Endothelial cell (in vitro differentiated cells): ENCODE measurements around the gene CREBBP. TPM values are rescaled to one million over a fixed set of nuclear protein-coding genes. Genes with fewer than 3 reads are reported as not detected.
"Not testable (repeated sequence)": the region's sequence is repeated elsewhere in the genome, so short reads cannot be mapped to it uniquely, and the experiment has no call there.

Experiments
- DNase-seq: peaks from one replicate; pipeline ENCODE4 v3.0.0; 2021; ENCODE audit warnings: low spot score
- H3K27ac Mint-ChIP-seq: one replicate; pipeline ENCODE4 v1.8.0; 2021; ENCODE audit warnings: mixed read lengths, inconsistent platforms; ENCODE audit not compliant: unreplicated experiment
- H3K27me3 Mint-ChIP-seq: one replicate; pipeline ENCODE4 v1.8.0; 2021; ENCODE audit warnings: mild to moderate bottlenecking, moderate library complexity, mixed read lengths, inconsistent platforms; ENCODE audit not compliant: unreplicated experiment
- H3K36me3 Mint-ChIP-seq: one replicate; pipeline ENCODE4 v1.8.0; 2021; ENCODE audit warnings: mild to moderate bottlenecking, low read depth, mixed read lengths, inconsistent platforms; ENCODE audit not compliant: unreplicated experiment
- H3K4me1 Mint-ChIP-seq: one replicate; pipeline ENCODE4 v1.8.0; 2021; ENCODE audit warnings: mild to moderate bottlenecking, mixed read lengths, inconsistent platforms; ENCODE audit not compliant: unreplicated experiment
- H3K4me3 Mint-ChIP-seq: one replicate; pipeline ENCODE4 v1.8.0; 2021; ENCODE audit warnings: mild to moderate bottlenecking, mixed read lengths, inconsistent platforms; ENCODE audit not compliant: unreplicated experiment
- H3K9me3 Mint-ChIP-seq: one replicate; pipeline ENCODE4 v1.8.0; 2021; ENCODE audit warnings: mixed read lengths, inconsistent platforms; ENCODE audit not compliant: unreplicated experiment
- long read RNA-seq: library from polyadenylated mRNA; unstranded; transcript quantifications from one replicate; pipeline ENCODE4 v2.0.0, GENCODE V29; 2020; ENCODE audit not compliant: unreplicated experiment
- total RNA-seq: library from RNA; stranded (reverse); fragmentation: NEBNext Ultra II Directional; extraction: Animal tissue kit (Norgen Biotek cat#: 25700); gene quantifications from one replicate; pipeline ENCODE4 v1.2.1, GENCODE V29; 2021; ENCODE audit not compliant: unreplicated experiment
- TF ChIP-seq, protein P1 (sequence below): fragments of 200-600 bp; sonication (generic); IDR thresholded peaks from one replicate; pipeline ENCODE4 v1.5.0; 2021; ENCODE audit warnings: antibody characterized with exemption; ENCODE audit not compliant: unreplicated experiment

CREBBP gene
- total RNA-seq: 66.3 TPM
- long read RNA-seq, partial matches to known transcripts: 1 of 2 reads
- long read RNA-seq, other reads (novel, unspliced or antisense): 0 of 2 reads

DNA sequence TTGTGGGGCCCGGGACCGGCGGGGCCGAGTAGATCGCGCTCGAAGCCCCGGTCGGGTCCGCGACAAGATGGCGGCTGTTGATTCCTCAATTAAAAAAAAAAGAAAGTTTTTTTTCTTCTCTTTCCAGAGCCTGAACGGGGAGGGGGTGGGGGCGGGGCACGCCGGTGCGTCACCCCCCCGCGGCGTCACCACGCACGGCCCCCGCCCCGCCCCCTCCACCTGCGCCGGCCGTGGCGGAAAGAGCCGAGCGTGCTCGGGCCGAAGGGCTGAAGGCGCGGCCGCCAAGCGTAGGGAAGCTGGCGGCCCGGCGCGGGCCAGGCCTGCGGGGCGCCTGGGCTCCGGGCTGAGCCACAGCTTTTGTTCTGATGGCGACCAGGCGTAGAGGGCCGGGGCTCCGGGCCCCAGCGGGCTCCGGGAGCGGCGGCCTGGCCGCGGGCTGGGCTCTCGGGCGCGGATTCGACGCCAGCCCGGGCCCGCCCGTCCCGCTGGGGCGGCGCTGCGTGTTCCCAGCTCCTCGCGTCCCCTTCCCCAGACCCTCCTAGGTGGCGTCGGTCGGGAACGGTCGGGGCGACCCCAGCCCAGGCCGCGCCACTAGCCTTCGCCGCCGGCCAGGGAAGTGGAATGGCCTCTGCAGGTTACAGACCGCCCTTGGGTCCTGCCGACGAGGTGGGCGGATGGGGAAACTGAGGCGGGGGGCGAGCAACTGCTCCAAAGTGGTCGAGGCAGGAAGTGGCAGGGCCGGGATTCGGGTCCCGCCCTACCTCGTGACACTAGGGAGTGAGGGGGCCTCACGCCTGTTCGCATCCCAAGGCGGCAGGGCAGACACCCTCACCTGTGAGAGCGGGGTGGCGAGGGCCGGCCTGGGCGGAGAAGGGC, at the start of gene CREBBP:
TSS of gene CREBBP (minus strand) at position 91 of the 876 bp plus-strand sequence. CDS start 797 bp downstream, outside the sequence.
- H3K4me1 Mint-ChIP-seq: peaks cover 33% of the 10 kb centered on the region
- TF ChIP-seq, protein P1, sequence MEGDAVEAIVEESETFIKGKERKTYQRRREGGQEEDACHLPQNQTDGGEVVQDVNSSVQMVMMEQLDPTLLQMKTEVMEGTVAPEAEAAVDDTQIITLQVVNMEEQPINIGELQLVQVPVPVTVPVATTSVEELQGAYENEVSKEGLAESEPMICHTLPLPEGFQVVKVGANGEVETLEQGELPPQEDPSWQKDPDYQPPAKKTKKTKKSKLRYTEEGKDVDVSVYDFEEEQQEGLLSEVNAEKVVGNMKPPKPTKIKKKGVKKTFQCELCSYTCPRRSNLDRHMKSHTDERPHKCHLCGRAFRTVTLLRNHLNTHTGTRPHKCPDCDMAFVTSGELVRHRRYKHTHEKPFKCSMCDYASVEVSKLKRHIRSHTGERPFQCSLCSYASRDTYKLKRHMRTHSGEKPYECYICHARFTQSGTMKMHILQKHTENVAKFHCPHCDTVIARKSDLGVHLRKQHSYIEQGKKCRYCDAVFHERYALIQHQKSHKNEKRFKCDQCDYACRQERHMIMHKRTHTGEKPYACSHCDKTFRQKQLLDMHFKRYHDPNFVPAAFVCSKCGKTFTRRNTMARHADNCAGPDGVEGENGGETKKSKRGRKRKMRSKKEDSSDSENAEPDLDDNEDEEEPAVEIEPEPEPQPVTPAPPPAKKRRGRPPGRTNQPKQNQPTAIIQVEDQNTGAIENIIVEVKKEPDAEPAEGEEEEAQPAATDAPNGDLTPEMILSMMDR: no peak
- H3K36me3 Mint-ChIP-seq: peaks cover 4% of the 10 kb centered on the region
- peak within 1 kb of the TSS; percentile 90 for H3K4me3 Mint-ChIP-seq
- DNase-seq: peak; percentile 91
- no peaks in the 10 kb centered on the region for H3K9me3 Mint-ChIP-seq
- peak within 1 kb of the TSS; percentile 87 for H3K27ac Mint-ChIP-seq
- peaks cover 6% of the 10 kb centered on the region for H3K27me3 Mint-ChIP-seq

DNA sequence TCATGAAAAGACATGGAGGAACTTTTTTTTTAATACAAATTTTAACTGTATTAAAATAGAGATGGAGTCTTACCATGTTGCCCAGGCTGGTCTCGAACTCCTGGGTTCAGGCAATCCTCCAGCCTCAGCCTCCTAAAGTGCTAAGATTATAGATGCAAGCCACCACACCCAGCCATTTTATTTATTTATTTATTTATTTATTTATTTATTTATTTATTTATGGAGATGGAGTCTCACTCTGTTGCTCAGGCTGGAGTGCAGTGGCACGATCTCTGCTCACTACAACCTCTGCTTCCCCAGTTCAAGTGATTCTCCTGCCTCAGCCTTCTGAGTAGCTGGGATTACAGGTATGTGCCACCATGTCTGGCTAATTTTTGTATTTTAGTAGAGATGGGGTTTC, 46.6 kb upstream of the CREBBP start:
- H3K27ac Mint-ChIP-seq, H3K27me3 Mint-ChIP-seq, H3K36me3 Mint-ChIP-seq, H3K4me1 Mint-ChIP-seq, DNase-seq, H3K4me3 Mint-ChIP-seq, H3K9me3 Mint-ChIP-seq: not testable (repeated sequence)

DNA sequence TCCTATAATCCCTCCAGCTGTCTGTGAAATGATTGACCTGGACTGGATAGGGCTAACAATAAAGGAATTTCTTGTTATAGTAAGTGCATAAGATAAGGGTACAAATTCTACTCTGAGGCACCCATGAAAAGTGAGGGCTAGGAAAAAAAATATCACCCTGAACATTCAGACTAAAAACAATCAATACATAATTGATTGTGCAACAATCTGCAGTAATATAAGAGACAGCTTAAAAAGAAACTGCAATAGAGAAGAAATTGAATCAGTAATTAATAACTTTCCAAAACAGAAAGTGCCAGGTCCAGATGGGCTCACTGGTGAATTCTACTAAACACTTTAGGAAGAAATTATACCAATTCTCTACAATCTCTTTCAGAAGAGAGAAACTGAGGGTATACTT, 44.2 kb upstream of the CREBBP start:
- TF ChIP-seq, protein P1: no peak
- no peak overlapping the region for H3K4me3 Mint-ChIP-seq
- DNase-seq: no peak
- no peak overlapping the region for H3K27ac Mint-ChIP-seq
- no peaks in the 10 kb centered on the region for H3K9me3 Mint-ChIP-seq
- no peaks in the 10 kb centered on the region for H3K4me1 Mint-ChIP-seq
- H3K36me3 Mint-ChIP-seq: no peaks in the 10 kb centered on the region
- no peaks in the 10 kb centered on the region for H3K27me3 Mint-ChIP-seq

DNA sequence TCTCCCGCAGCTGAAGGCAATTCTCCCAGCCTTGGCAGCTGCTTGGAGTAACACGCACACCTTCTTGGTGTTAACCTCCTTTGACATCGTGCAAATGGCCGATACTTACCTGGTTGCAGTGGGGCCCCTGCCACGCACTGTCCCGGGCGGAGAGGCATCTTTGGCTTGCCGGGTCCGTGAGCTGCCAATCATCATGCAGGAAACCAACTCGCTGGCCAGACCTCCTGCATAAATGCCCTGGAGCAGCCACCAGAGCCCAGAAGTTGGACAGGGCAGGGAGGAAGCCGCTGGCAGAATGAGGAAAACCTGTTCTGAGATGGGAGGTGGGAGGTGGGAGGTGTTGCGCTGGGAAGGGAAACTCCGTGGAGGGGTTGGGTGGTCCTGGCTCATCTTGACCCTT, 41.7 kb upstream of the CREBBP start:
- Mint-ChIP-seq H3K36me3 (peaks cover 4% of the 10 kb centered on the region), H3K27me3 (no peaks in the 10 kb centered on the region), H3K27ac (no peak overlapping the region), H3K9me3 (no peaks in the 10 kb centered on the region), H3K4me3 (no peak overlapping the region), H3K4me1 (no peaks in the 10 kb centered on the region)
- no peak for DNase-seq
- TF ChIP-seq, protein P1: no peak

DNA sequence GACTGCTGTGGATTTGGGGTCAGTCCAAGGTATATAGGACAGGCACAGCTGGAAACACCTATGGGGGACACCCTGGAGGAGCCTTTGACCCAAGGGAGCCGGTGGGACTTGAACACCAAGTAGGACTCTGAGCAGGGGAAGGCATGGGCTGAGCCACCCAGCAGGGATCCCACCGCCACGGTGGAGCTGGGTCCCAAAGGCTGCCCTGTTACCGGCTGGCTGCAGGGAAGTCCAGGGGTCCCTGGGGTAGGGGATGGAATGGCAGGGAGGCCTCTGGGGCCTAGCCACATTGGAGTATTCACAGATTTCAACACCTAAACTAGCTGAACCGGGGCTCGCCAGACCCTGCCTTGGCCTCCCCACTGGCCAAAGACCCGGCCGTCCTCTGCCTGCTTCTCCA, 39.7 kb upstream of the CREBBP start:
- Mint-ChIP-seq H3K36me3 (peaks cover 4% of the 10 kb centered on the region), H3K27me3 (no peaks in the 10 kb centered on the region), H3K9me3 (no peaks in the 10 kb centered on the region), H3K4me3 (no peak overlapping the region), H3K27ac (no peak overlapping the region), H3K4me1 (no peaks in the 10 kb centered on the region)
- TF ChIP-seq, protein P1: no peak
- no peak for DNase-seq
